ENCODE results near the gene IQSEC2.

Gene IQSEC2

DNA sequence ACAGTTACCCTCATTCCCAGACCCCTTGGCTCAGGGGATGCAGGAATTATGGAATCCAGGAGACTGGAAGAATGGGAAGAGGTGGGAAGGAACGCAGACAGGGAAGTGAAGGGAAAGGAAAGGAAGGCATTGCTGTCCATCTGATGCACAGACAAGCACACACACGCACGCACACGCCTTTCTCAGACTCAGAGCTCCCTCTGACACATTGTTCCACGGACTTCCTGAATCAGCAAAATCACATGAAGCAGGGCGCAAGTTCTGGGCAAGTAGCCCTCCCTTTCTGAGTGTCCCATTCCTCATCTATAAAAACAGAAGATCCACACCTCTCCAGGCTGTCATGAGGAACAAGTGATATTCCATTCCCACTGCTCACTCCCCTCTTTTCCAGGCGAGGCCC is 13.2 kb downstream of the IQSEC2 start:
- no peak for DNase-seq (ENCODE audit: low read depth in 2 of 2)

DNA sequence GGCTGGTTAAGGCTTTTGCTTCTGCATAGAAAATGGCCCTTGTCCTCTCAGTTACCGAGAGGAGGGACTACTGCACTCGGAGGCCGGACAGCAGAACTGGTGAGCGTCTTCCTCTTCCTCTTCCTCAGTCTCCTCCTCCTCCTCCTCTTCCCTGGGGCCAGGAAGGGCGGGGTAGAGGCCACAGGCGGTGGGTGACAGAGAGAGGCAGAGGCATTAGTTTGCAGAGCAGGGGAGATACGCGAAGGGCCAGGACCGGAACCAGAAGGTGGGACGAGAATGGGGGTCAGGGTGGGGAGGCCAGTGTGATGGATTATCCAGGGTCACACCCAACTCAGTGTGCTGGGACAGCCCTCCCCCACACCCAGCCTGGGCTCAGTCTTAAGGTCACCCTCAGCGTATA is 14.5 kb downstream of the IQSEC2 start:
- DNase-seq (ENCODE audit: low read depth in 2 of 2): no peak

DNA sequence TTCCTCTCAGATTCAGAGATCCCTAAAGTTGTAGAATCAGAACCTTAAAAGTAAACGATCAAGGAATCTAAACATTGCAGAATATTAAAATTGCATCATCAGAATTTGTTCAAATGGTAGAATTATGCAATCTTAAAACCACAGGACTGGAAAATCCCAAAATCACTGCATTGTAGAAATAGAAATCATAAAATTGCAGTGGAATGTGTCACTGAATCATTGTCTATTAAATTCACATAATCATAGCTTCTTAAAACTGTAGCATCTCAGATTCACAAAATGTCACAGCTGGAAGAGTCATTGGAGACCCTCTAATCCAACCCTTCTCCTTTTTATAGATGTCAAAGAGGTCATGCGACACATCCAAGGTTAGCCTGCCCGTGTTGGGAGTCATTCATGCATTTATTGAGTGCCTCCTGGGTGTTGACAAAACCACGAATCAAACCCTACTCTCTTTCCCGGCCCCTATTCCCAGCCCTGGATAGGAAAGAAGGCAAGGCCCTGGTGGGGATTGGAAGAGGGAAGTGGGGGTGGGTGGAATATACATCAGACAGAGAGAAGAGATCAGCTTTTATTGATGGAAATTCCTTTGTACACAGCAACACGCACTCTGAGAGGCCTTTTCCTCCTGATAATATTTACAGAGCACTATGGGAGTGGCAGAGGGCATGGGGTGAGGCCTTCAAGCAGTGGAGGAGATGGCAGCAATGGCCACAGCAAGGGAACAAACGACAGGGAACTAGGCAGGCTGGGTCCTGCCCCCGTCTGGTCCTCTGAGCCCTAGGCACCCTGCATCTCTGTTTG is 15.4 kb downstream of the IQSEC2 start:
- no peak for DNase-seq (ENCODE audit: low read depth in 2 of 2)

DNA sequence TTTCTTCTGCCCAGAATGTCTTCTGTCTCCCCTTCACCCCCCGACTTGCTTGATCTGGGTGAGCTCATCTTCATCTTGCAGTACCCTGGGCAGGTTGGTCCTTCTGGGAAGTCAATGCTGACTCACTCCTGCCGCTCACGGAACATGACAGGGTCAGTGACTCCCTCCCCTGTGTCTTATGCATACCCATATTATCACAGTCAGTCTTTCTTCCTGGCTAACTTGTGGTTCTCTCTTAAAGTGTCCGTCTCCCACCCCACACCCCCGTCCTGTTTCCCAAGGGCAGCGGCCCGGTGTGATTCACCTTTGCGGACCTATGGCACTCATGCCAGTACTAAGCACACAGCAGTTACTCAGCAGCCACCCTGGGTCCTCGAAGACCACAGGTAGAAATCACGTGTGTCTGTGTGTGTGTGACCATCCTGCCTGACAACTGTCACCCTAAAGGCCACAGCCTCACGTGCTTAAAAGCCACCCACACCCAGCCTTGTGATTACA is 17.7 kb downstream of the IQSEC2 start:
- peak in 1 of 2 donors; percentile 28 for DNase-seq (ENCODE audit: low read depth in 2 of 2)

DNA sequence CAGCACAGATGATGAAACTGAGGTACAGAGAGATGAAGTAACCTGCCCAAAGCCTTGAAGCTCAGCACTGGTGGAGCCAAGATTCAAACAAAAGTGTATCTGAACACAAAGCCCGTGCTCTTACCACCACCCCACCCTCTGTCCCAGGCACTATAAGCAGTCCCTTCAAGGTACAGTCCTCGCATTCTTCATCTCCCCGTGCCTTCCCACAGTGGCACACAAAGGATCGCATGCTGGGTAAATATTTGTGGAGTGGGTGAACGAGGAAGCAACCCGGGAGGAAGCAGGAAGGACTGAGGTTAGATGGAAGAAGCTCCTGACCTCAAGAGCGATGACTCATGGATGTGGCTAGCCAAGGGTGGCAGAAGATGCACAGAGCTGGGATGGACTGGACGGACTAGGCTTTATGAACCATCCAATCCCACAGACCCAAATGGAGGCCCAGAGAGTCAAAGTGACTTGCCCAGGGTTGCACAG is 18.4 kb downstream of the IQSEC2 start:
- no peak for DNase-seq (ENCODE audit: low read depth in 2 of 2)

DNA sequence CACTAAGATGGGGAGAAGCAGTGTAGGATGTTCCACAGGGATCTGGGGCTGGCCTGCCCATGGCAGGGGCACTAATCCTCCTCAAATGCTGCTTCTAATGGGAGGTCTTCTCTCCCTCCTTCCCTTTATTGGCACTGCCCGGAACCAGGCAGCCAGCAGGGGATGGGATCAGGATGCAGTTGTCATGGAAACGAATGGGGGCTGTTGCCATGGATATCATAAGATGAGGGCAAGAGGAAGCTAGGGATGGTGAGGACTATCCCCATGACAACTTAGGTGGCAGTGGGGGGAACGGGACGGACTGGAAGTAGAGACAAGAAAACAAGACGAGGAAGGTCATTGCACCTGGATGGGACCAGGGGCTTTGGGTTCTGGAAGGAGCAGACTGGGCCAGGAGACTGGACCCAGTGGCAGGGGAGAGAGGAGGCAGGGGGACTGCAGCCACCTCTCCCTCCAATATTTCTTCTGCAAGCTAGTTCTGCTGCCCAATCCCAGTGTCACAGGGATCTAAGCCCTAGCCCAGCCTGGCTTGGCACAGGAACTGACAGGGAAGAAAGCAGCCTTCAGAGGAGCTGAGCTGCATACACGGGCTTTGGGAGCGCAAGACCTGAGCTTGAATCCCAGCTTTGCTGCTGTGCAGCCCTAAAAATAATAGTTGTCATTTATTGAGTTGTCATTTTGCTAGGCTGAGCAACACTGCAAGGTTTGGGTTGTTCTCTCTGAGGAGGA is 19.0 kb downstream of the IQSEC2 start:
- DNase-seq (ENCODE audit: low read depth in 2 of 2): no peak

DNA sequence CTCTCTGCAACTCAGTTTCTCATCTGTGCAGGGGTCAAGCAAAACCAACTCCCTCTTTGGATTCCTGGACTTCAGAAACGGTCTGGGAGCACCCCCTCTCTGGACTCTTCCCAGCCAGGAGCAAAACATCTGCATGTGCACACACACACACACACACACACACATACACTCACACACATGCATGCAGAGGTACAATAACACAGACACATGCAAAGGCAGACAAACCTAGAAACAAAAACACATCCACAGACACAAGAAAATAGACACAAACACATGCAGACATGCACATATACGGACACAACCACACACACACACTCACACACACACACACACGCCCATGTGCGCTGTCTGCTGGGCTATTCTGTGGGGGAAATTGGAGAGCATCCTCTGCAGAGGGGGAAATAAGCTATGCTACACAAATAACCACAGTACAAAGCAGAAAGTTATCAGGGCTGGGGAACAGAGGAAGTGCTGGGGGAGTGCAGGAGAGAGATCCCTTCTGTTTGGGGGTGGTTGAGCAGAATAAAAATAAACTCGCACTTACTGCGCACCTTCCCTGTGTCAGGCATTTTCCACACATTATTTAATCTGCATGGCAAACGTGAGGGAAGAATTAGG is 19.9 kb downstream of the IQSEC2 start:
- DNase-seq (ENCODE audit: low read depth in 2 of 2): no peak

DNA sequence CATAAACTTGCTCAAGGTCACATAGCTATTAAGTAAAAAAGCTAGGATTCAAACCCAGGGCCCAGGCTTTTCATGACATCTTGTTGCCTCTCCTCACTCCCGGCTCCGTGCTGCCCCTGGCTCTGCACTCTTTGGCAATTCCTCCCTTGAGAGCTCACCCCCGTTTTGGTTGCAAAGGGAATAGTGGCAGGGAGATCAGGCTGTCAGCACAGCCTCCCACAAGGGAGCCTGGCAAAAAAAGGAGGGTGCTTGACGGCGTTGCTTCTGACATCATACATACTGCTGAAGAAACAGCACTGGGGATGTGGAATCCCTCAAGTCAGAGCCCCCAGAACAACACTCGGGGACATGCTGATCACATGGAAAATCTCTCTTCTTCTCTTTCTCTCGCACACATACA is 20.5 kb downstream of the IQSEC2 start:
- no peak for DNase-seq (ENCODE audit: low read depth in 2 of 2)

DNA sequence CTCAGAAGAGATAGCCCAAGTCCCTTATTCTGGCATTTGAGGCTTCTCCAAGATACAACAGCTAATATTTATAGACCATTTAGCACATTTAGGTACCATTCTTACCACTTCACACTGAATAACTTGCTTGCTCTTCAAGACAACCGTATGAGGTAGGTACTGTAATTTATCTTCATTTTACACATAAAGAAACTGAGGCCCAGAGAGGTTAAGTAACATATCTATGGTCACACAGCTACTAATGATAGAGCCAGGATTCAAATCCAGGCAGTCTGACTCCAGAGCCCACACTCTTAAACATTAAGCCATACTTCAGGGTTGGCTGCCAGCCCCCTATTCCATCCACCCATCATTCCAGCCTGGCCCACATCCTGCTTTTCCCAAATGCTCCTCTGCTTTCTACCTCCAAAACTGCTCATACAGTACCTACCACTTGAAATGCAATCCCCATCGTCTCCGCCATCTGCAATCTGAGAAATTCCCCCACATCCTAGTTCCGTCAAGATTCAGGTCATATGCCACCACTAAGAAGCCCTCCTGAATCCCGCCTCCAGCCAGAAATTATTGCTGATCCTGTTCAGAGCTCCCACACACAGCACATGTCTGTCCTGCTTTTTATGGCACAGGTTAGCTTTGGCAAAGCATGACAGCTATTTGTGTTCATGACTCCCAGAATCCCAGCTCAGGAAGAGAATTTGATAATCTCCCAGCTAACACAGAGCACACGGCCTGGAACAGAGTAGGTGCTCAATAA is 23.5 kb downstream of the IQSEC2 start:
- DNase-seq (ENCODE audit: low read depth in 2 of 2): no peak

DNA sequence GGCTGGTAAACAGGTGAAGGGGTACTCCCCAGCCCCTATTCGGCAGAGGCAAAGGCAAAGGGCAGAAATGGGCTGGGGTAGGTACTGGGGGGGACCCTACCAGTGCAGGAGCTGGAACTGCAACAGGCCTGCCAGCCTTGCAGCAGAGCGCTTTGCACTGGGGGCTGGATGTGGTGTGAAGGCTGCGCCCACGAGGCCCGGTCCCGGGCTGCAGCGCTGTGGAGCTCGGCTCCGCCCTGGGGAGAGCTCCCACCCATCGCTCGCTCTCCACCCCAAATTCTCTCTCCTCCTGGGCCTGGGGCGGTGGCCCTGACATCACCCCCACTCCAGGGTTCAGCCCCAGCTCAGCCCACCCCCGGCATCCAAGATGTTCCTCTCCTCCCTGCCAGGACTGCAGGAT is 24.2 kb downstream of the IQSEC2 start:
- DNase-seq (ENCODE audit: low read depth in 2 of 2): no peak

DNA sequence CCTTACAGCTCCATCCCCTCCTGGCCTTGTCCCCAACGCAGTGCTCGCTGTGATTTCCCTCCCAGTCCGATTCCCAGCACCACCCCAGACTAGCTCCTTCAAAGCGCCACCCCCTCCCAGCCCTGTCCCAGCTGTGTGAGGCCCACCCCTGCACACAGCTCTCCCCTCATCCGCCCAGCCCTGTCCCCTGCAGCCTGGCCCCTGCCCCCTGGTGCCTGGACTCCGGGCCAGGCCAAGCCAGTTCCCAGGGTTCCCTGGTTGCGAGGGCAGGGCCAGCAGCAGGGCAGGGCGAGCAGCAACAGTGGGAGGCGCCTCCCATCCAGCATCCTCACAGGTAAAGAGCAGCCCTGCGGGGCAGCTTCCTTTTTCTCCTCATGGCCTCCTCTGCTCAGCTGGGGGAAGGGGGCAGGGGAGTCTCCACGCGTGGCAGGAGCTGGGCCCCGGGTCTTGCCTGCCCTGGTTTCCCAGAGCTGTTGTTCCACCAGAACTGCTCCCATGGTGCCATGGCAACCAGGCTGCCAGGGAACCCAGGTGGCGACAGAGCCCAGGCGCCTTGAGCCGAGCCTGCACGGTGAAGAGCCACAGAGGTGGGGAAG is 24.8 kb downstream of the IQSEC2 start:
- no peak for DNase-seq (ENCODE audit: low read depth in 2 of 2)

DNA sequence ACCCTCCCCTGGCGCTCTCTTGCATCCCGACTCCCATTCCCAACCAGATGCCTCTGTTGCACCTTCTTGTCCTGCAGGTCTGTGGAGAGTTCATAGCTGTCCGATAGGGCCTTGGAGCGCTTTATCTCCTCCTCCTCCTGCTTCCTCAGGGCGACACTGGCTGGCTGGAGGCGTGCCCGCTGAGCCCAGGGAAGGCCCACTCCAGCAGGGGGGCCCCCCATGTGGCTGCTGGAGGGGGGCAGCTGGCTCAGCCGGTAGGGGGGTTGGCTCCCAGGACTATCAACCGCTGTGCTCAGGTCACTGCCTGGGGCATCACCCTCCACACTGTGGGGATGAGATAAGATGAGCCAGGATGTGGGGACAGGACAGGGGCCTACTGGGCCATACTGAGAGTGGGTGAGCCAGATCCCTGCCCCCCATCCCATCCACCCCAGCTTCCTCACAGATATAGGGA is 25.6 kb downstream of the IQSEC2 start:
- DNase-seq (ENCODE audit: low read depth in 2 of 2): no peak

DNA sequence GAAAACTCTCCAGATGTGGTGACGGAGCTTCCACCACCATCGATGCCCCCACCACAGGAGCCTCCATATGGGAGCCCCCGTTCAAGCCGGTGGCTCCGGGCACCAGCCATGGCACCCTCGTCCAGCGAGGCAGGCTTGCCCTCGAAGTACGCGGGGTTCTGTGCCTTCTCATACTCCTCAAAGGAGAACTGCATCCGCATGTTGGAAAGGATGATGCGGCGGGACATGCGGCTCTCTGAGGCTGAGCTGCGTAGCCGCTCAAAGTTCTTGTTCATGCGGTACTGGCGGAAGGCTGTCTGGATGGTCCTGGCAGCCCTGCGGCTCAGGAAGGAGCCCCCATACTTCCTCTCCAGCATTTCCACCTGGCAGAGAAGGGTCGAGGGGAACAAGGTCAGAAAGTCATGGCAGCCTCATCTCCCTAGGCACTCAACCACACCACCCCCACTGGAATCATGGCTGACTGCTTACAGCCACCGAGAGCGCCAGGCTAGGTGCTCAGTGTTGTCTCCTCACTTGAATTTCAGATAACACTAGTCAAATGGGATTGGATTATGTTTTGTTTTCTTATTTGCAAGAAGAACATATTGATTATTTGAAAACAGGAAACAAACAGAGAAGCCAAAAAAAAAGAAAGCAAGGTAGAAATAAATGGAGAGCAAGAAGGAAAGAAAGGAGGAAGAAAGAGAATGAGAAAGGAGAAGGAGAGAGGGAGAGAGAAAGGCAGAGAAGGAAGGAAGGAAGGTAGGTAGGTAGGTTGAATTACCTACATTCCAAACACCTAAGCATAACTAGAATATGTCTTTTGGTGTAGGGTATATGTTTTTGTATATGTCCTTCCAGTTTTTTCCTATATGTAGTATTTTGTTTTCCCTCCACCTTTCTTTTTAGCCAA is 26.6 kb downstream of the IQSEC2 start:
- DNase-seq (ENCODE audit: low read depth in 2 of 2): no peak

DNA sequence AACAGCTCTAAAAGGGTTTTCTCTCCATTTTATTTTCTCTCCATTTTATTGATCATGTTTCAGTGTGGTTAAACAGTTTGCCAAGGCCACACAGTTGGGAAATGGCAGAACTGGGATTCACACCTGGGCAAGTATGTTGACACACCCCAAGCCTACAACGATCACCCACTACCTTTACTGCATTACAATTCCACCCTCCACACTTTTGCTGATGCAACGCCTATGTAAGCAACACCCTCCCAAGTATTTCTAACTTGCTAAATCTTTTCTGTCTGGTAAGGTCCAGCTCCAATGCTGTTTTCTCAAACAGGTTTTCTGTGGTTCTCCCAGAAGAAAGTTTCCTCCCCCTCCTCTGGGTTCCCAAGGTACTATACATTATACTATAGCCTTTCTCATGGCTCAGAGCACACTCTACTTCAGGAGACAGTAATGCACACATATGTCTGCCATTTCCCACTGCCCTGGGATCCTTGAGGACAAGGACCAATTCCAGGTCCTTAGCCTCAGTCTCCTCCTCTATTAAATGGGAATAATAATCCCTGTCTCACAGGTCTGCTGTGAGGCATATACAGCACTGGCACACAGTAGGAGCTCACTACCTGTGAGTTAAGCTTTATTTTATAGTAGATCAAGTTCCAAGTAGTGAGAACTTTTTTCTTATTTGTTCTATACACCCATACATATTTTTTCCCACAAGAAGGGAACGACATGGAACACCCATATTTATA is 27.9 kb downstream of the IQSEC2 start:
- DNase-seq (ENCODE audit: low read depth in 2 of 2): no peak

DNA sequence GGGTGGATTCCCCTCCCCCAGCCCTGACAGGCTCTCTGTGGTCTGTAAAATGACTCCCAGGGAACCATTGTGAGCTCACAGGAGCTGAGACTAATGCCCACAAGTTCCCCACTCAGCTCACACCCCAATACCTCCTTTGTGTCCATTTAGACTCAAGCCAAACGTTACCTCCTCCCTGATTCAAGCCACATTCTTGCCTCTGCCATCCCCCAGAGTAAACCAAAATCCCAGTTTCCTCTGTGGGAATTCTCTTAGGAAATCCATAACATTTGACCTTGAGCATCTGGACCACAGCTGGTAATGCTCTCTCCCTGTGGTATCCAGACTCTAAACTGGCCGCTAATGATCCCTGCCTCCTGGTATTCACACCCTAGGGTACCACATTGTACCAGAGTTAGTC is 30.1 kb downstream of the IQSEC2 start:
- DNase-seq (ENCODE audit: low read depth in 2 of 2): no peak

DNA sequence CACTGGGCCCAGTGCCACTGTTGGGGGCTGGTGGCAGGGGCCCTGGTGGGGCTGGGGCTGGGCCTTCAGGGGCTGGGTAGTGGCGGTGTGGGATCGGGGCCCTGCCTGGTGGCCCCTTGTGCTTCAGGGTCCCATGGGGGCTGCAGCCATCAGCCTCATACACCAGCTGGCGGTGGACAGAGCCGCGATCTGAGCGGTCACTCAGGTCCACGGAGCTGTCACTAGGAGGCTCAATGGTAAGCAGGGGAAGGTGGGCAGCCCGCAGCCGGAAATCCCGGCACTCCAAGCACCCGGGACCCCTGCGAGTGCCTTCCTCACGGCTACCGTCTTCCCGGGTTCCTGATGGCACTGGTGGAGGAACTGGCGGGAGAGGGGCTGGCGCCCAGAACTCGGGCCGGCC is 30.8 kb downstream of the IQSEC2 start:
- no peak for DNase-seq (ENCODE audit: low read depth in 2 of 2)

DNA sequence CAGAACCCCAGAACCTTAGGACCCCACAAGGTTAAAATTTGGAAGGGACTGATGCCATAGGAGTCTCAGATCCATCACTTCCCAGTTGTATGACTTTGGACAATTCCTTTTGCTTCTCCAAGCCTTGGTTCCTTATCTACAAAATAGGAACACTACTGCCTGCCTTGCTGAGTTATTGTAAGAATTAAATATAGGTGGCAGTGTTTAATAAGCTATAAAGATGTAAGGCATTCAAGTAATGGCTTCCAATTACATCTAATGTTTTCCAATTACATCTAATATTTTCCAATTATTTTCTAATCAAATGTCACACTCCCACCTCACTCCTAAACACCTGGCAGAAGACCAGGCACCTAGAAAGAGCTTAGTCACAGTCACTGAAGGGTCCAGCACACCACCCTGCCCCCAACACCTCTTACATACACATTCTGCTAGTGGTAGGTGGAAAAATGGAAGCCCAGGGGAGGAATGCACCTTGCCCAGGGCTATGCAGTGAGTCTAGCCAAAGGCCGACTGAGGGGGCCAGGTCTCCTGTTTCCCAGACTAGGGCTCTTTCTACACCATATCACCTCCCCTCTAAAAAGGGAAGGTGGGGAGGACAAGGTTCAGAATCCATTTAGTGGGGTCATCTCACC is 31.9 kb downstream of the IQSEC2 start:
- DNase-seq (ENCODE audit: low read depth in 2 of 2): no peak

DNA sequence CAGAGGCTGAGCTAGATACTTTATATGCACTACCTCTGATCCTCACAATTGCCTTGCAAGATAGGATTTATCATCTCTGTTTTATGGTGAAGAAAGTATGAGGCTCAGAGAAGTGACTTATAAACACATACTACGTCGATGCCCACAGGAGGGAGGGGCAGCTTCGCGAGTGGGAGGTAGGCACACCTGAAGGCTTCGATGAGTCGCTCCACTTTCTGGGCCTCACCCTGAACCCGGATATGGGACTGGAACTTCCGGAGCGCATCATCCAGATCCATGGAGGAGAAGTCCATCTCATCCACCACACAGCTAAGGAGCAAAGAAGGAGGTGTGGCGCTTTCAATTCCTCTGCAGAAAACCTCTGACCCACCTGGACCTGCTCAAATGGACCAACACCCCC is 33.5 kb downstream of the IQSEC2 start:
- no peak for DNase-seq (ENCODE audit: low read depth in 2 of 2)

DNA sequence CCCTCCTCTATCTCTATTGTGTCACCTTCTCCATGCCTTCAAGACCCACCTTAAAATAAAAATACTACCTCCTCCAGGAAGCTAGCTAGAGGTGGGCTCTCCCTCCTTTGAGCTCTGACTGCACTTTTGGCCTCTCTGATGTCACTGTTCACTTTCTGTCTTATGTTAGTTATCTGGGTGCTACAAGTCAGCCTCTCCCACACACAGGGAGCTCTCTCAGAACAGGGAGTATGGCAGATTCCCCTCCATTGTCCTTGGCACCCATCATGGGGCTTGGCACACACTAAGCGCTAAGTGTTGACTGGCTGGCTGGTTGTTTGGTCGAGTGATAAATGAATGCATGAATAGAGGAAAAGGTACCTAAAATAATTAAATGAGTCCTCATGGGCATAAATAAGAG is 35.2 kb downstream of the IQSEC2 start:
- no peak for DNase-seq (ENCODE audit: low read depth in 2 of 2)
